Skin of body (tissue), 2 donors: ENCODE measurements around the gene SCN2B. TPM values are rescaled to one million over a fixed set of nuclear protein-coding genes. Genes with fewer than 3 reads are reported as not detected.
A peak's percentile ranks its signal among the peaks of the same experiment; 100 is the strongest.
"Not testable (repeated sequence)": the region's sequence is repeated elsewhere in the genome, so short reads cannot be mapped to it uniquely, and the experiment has no call there.

Experiments
- DNase-seq: peaks from one replicate; lab custom pipeline; 2025; lab: John Stamatoyannopoulos, UW
- total RNA-seq: library from RNA; depleted of rRNA; stranded (reverse); fragments of >200 nt; gene quantifications from one replicate; pipeline ENCODE4 v1.2.3, GENCODE V29; 2014

SCN2B gene
- total RNA-seq, 1 donor from 2014 or later, result 2.8 TPM

- DNase-seq, result no peak
Observed at GRCh38 chr11:118207079-118207478, 30.6 kb upstream of the SCN2B start.

- DNase-seq, result peak; percentile 38
Observed at GRCh38 chr11:118206391-118207031, 30.1 kb upstream of the SCN2B start.

GRCh38 chr11:118205606-118206378 is 29.4 kb upstream of the SCN2B start:
- no peak for DNase-seq

- DNase-seq, result no peak
Observed at GRCh38 chr11:118202599-118203422, 26.4 kb upstream of the SCN2B start.

GRCh38 chr11:118201966-118202365 is 25.5 kb upstream of the SCN2B start:
- no peak for DNase-seq

GRCh38 chr11:118200901-118201680 is 24.7 kb upstream of the SCN2B start:
- no peak for DNase-seq

- DNase-seq, result no peak
Observed at GRCh38 chr11:118200497-118200896, 24.1 kb upstream of the SCN2B start.

GRCh38 chr11:118199135-118199534 is 22.7 kb upstream of the SCN2B start:
- DNase-seq, result no peak

- DNase-seq, result peak; percentile 68
Observed at GRCh38 chr11:118198370-118198769, 21.9 kb upstream of the SCN2B start.

- peak; percentile 87 for DNase-seq
Observed at GRCh38 chr11:118194835-118195627, 18.6 kb upstream of the SCN2B start.

- DNase-seq, result no peak
Observed at GRCh38 chr11:118193910-118194566, 17.6 kb upstream of the SCN2B start.

GRCh38 chr11:118192817-118193216 is 16.4 kb upstream of the SCN2B start:
- not testable (repeated sequence) for DNase-seq

GRCh38 chr11:118190942-118191506 is 14.6 kb upstream of the SCN2B start:
- DNase-seq, result not testable (repeated sequence)

- DNase-seq, result no peak
Observed at GRCh38 chr11:118186346-118187107, 10.1 kb upstream of the SCN2B start.

- no peak for DNase-seq
Observed at GRCh38 chr11:118184784-118185579, 8.5 kb upstream of the SCN2B start.

GRCh38 chr11:118183691-118184090 is 7.3 kb upstream of the SCN2B start:
- DNase-seq, result not testable (repeated sequence)

- peak; percentile 81 for DNase-seq
Observed at GRCh38 chr11:118180300-118180703, 3.9 kb upstream of the SCN2B start.

- no peak for DNase-seq
Observed at GRCh38 chr11:118176778-118177134, 317 bp upstream of the SCN2B start.
